CD4-positive, alpha-beta T cell treated with Interleukin-15 for 4 hours (primary cell): ENCODE results near the gene SSH2.
"Not testable (repeated sequence)": the region's sequence is repeated elsewhere in the genome, so short reads cannot be mapped to it uniquely, and the experiment has no call there.

Source experiments
- DNase-seq: peaks from one replicate; pipeline ENCODE4 v3.0.0-alpha.2; 2020; ENCODE audit warnings: low spot score

The SSH2 gene, protein sequence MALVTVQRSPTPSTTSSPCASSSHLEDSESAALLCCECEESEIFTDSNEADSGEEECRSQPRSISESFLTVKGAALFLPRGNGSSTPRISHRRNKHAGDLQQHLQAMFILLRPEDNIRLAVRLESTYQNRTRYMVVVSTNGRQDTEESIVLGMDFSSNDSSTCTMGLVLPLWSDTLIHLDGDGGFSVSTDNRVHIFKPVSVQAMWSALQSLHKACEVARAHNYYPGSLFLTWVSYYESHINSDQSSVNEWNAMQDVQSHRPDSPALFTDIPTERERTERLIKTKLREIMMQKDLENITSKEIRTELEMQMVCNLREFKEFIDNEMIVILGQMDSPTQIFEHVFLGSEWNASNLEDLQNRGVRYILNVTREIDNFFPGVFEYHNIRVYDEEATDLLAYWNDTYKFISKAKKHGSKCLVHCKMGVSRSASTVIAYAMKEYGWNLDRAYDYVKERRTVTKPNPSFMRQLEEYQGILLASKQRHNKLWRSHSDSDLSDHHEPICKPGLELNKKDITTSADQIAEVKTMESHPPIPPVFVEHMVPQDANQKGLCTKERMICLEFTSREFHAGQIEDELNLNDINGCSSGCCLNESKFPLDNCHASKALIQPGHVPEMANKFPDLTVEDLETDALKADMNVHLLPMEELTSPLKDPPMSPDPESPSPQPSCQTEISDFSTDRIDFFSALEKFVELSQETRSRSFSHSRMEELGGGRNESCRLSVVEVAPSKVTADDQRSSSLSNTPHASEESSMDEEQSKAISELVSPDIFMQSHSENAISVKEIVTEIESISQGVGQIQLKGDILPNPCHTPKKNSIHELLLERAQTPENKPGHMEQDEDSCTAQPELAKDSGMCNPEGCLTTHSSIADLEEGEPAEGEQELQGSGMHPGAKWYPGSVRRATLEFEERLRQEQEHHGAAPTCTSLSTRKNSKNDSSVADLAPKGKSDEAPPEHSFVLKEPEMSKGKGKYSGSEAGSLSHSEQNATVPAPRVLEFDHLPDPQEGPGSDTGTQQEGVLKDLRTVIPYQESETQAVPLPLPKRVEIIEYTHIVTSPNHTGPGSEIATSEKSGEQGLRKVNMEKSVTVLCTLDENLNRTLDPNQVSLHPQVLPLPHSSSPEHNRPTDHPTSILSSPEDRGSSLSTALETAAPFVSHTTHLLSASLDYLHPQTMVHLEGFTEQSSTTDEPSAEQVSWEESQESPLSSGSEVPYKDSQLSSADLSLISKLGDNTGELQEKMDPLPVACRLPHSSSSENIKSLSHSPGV (N-terminal part only)

GRCh38 chr17:29929533-29930408 is at the start of gene SSH2:
SSH2 (minus strand) TSS chr17:29930228; CDS start chr17:29930000, 228 bp downstream.
- peak; percentile 86 for DNase-seq

DNA sequence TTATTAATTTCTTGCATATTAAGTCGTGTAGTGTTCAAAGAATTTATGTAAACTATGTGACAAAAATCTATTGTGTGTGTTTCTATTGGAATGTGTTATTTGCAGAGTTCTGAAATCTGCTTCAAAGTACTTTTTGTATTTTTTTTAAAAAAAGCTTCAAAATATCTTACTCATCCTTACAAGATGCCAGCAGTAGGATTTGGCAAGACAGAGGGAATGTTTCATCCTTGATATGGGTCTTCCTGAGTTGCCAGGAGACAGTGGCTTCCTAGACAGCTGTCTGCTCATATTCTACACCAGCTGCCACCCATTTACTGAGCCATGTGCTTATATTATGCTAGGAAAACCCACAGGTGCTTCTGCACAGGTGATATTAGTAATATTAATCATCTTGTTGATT is 47.8 kb upstream of the SSH2 start:
- DNase-seq = no peak

GRCh38 chr17:29973005-29973404 is 43.0 kb upstream of the SSH2 start:
- DNase-seq = no peak

DNA sequence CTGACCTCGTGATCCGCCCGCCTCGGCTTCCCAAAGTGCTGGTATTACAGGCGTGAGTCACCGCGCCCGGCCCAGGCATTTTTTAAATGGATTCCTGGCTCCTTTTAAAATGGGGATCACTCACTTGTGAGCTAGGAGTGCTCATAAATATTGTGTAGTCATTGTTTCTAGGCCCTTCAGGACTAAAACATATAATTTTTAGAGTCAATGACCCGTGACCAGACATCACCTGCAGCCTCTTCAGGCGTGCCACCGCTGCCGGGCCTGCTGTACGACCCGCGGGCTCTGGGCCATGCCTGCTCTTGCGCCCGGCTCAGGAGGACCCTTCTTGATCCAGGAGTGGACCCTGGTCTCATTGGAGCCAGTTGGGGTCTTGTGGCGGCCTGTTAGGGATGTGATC is 42.2 kb upstream of the SSH2 start:
- DNase-seq = no peak

DNA sequence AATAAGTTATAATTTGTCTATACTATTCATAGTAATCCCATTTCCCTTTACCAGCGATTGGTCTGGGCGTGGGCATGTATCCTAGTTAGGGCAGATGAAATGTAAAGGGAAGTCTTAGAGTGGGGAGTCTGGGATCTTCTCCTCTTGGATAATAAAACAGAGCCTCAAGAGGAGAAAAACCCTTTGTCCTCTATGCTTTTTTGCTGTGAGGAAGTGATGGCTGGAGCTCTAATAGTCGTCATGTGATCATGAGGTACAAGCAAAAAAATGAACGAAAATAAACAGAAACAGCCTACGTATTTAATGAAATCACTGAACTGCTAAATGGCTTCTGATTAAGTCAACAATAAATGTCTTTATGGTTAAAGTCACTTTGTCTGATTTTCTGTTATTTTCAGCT is 38.2 kb upstream of the SSH2 start:
- DNase-seq = no peak

DNA sequence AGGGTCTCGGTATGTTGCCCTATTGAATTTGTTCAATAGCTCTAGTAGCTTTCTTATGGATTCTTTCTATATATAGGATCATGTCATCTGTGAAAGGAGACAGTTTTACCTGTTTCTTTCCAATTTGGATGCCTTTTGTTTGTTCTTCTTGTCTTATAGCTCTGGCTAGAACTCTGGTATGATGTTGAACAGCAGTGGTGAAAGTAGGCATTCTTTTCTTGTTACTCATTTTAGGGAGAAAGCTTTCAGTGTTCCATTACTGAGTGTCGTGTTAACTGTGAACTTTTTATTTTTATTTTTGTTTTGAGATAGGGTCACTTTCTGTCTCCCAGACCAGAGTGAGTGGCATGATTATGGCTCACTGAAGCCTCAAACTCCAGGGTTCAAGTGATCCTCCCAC is 32.6 kb upstream of the SSH2 start:
- no peak for DNase-seq

DNA sequence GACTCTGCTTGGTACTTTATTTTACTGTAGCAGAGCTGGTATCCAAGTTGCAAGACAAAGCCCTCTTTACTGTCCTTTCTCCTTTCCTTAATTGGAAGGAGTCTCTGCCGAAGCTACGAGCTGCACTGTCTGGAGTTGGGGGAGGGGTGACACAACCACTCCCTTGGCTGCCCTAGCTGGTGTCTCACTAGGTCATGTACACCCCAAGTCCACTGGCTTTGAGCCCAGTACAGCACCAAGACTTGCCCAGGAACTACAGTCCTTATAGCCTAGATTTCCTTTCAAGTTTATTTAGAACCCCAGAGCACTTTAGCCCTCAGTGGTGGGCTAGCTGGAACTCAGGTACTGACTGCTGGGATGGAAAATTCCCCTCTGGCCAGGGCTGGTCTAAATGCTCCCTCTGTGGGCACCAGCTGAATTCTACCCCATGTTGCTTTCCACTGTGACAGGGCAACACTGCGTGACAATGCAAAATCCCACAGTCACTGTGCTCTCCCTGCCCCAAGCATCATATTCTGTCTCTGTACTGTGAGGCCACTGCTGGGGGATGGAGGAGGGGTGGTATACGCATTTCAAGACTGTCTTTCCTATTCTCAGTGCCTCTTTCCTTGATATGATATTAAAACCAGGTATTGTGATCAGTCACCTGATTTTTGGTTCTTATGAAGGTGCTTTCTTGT is 29.8 kb upstream of the SSH2 start:
- DNase-seq = no peak

DNA sequence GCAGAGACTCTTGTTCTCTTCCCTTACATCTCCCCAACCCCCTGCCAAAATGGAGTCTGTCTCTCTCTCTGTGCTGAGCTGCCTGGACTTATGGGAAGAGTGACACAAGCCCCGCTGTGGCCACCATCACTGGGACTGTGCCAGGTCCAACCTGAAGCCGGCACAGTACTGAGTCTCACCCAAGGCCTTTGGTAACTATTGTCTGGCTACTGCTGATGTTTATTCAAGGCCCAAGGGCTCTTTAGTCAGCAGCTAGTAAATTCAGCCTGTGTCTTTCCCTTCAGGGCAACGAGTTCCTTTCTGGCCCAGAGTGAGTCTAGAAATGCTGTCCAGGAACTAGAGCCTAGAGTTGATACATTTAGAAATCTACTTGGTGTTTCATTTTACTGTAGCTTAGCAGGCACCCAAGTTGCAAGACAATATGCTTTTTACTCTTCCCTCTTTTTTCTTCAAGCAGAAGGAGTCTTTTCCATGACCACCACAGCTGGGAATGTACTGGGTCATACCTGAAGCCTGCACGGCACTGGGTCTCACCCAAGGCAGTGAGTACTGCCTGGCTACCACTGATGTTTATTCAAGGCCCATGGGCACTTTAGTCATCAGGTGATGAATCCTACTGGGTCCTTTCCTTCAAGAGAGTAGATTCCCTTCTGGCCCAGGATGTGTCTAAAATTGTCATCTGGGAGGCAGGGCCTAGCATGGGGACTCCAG is 29.1 kb upstream of the SSH2 start:
- no peak for DNase-seq

- DNase-seq = not testable (repeated sequence)
These were observed 27.5 kb upstream of the SSH2 start for GRCh38 chr17:29957488-29957887.

GRCh38 chr17:29956225-29956624 is 26.2 kb upstream of the SSH2 start:
- DNase-seq = no peak

DNA sequence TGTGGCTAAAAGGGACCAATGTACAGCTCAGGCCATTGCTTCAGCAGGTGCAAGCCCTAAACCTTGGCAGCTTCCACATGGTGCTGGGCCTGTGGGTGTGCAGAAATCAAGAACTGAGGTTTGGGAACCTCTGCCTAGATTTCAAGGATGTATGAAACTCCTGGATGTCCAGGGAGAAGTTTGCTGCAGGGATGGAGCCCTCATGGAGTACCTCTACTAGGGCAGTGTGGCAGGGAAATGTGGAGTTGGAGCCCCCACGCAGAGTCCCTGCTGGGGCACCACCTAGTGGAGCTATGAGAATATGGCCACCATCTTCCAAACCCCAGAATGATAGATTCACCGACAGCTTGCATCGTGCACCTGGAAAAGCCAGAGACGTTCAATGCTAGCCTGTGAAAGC is 24.4 kb upstream of the SSH2 start:
- no peak for DNase-seq

DNA sequence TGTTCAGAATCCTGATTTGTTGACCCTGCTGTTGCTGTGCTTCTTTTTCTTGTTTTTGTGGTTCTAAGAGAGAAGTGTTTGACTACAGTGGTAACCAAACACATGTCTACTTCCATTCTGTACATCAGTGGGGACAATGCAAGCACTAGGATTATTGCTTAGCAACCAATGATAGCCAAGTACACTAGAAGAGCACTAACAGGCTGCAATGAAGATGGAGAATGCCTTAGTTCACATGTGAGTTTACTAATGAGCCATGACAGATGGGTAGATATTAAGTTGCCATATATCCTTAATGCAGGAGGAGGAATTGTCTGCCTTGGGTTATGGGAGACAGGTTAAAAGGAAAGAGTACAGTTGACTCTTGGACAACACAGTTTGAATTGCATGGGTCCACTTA is 19.7 kb upstream of the SSH2 start:
- DNase-seq = no peak

DNA sequence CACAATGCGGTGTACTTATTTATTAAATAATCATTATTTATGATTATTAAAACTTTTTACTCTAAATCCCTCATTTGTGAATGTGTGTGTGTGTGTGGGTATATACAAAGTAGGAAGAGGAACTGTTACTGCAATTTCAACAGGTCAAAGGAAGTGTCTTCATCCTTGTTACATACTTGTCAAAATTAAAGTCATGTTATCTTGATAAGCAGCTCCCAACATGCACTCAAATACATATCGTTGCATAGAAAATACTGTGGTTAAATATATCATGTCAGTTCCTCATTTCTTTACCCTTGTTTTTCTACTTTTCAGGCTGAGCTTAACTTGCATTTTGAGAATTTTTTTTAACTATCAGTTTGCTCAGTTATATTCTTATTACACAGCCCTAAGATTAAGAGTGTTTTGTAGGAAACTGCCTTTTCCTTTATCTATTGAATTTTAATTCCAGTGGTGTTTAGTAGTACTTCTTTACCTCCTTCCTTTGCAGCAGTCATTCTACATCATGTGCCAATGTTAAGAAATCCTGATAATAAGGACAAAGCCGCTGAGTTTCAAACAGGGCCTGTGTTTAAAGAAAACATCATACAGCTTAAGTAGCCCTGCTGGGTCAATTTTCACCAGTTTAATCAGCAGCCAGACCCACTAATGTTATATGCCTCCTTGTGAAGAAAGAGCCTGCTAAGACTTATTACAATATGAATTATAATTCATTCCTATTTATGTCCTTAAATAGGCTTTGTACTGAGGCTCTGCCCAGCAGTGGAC is 18.6 kb upstream of the SSH2 start:
- no peak for DNase-seq

GRCh38 chr17:29945281-29945680 is 15.3 kb upstream of the SSH2 start:
- DNase-seq = no peak

- no peak for DNase-seq
These were observed 11.3 kb upstream of the SSH2 start, which contains the start of gene EFCAB5 for GRCh38 chr17:29941334-29941733. EFCAB5 (plus strand) TSS chr17:29941634; CDS start chr17:29941797, 163 bp downstream.

GRCh38 chr17:29936724-29937123 is 6.7 kb upstream of the SSH2 start:
- no peak for DNase-seq

GRCh38 chr17:29935909-29936308 is 5.9 kb upstream of the SSH2 start:
- DNase-seq = not testable (repeated sequence)

GRCh38 chr17:29933379-29933778 is 3.4 kb upstream of the SSH2 start:
- DNase-seq = no peak

DNA sequence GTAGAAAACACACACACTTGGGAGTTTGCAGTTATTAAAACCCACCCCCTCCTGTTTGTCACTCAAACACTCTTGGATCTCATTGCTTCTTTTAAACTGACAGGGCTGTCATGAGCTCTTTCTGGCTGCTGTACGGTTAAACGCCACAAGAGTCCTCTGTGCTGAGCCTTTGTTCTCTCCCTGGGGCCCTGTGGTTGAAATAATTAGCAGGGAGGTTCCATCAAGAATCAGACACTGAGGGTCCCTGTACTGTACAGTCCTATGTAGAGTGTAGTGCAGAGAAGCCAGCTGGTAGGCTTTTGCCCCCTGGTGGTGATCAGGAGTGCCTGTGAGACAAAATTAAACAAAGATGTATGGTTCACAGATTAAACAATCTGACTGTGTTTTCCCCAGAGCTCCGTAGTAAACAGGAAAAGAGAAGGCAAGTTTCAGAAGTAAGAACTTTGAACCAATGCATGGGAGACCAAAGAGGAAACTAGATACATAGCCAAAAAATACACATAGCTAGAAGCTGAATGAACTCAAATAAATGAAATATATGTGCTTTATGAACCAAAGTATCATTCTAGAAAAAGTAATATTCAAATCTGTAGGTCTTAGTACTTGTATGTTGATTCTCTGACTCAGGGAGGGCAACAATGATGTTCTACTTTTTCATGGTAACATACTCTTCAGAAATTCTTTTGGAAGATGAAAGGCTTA is 1.4 kb upstream of the SSH2 start:
- peak; percentile 83 for DNase-seq
